ENCODE results near the gene MPZL3.

MPZL3 gene

GRCh38 chr11:118240999-118241763 is 11.0 kb downstream of the MPZL3 start:
- no peak overlapping the region for H3K4me3 ChIP-seq (ENCODE audit: low read depth, low read length)
- TF ChIP-seq, protein P1, sequence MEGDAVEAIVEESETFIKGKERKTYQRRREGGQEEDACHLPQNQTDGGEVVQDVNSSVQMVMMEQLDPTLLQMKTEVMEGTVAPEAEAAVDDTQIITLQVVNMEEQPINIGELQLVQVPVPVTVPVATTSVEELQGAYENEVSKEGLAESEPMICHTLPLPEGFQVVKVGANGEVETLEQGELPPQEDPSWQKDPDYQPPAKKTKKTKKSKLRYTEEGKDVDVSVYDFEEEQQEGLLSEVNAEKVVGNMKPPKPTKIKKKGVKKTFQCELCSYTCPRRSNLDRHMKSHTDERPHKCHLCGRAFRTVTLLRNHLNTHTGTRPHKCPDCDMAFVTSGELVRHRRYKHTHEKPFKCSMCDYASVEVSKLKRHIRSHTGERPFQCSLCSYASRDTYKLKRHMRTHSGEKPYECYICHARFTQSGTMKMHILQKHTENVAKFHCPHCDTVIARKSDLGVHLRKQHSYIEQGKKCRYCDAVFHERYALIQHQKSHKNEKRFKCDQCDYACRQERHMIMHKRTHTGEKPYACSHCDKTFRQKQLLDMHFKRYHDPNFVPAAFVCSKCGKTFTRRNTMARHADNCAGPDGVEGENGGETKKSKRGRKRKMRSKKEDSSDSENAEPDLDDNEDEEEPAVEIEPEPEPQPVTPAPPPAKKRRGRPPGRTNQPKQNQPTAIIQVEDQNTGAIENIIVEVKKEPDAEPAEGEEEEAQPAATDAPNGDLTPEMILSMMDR (IDR thresholded peaks at IDR 0.05; ENCODE audit: borderline replicate concordance, insufficient read depth, low read depth, low read length): no peak

- TF ChIP-seq, protein P1 (IDR thresholded peaks at IDR 0.05; ENCODE audit: borderline replicate concordance, insufficient read depth, low read depth, low read length): no peak
Measured at GRCh38 chr11:118239509-118240205, 12.5 kb downstream of the MPZL3 start.

GRCh38 chr11:118238929-118239328 is 13.2 kb downstream of the MPZL3 start:
- no peak overlapping the region for H3K4me3 ChIP-seq (ENCODE audit: low read depth, low read length)
- TF ChIP-seq, protein P1 (IDR thresholded peaks at IDR 0.05; ENCODE audit: borderline replicate concordance, insufficient read depth, low read depth, low read length): no peak

More at GRCh38 chr11:118239509-118240205, 12.5 kb downstream of the MPZL3 start:
- H3K4me3 ChIP-seq (ENCODE audit: low read depth, low read length): no peak overlapping the region

- H3K4me3 ChIP-seq (ENCODE audit: low read depth, low read length): no peak overlapping the region
- TF ChIP-seq, protein P1 (IDR thresholded peaks at IDR 0.05; ENCODE audit: borderline replicate concordance, insufficient read depth, low read depth, low read length): no peak
Measured at GRCh38 chr11:118238421-118238820, 13.7 kb downstream of the MPZL3 start.

- no peak overlapping the region for H3K4me3 ChIP-seq (ENCODE audit: low read depth, low read length)
- TF ChIP-seq, protein P1 (IDR thresholded peaks at IDR 0.05; ENCODE audit: borderline replicate concordance, insufficient read depth, low read depth, low read length): no peak
Measured at GRCh38 chr11:118236170-118236569, 16.0 kb downstream of the MPZL3 start.

DNA sequence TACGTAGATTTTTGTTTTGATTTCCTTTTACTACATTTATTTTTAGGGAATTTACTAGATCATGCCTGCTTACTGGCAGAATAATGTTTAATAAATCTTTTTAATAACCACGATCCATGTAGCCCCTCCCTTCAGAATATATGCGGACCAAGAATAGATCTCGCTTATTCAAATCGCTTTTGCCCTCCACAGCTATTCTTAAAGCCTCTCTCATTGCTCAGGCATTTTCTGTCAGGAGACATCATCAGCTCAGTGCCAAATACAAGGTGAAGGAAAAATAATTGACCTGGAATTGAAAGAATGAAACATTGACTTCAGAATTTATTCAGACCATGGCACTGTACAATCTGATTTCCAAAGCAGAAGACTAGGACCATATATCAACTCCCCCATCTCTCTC is 17.3 kb downstream of the MPZL3 start:
- no peak overlapping the region for H3K4me3 ChIP-seq (ENCODE audit: low read depth, low read length)
- TF ChIP-seq, protein P1 (IDR thresholded peaks at IDR 0.05; ENCODE audit: borderline replicate concordance, insufficient read depth, low read depth, low read length): no peak

DNA sequence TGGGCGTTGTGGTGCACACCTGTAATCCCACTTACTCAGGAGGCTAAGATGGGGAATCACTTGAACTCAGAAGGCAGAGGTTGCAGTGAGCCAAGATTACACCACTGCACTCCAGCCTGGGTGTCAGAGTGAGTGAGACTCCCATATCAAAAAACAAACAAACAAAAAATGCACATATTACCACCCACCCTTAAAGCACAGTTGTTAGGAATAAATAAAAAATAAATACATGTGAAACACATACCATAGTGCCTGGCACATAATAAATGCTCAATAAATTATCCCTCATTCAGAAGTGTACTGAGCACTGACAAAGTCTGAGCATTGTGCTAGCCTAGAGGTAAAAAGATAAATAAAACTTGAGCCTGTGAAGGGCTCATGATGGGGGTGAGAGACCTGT is 18.3 kb downstream of the MPZL3 start:
- no peak overlapping the region for H3K4me3 ChIP-seq (ENCODE audit: low read depth, low read length)
- TF ChIP-seq, protein P1 (IDR thresholded peaks at IDR 0.05; ENCODE audit: borderline replicate concordance, insufficient read depth, low read depth, low read length): no peak
